ENCODE measurements around the gene GRB14.

DNA sequence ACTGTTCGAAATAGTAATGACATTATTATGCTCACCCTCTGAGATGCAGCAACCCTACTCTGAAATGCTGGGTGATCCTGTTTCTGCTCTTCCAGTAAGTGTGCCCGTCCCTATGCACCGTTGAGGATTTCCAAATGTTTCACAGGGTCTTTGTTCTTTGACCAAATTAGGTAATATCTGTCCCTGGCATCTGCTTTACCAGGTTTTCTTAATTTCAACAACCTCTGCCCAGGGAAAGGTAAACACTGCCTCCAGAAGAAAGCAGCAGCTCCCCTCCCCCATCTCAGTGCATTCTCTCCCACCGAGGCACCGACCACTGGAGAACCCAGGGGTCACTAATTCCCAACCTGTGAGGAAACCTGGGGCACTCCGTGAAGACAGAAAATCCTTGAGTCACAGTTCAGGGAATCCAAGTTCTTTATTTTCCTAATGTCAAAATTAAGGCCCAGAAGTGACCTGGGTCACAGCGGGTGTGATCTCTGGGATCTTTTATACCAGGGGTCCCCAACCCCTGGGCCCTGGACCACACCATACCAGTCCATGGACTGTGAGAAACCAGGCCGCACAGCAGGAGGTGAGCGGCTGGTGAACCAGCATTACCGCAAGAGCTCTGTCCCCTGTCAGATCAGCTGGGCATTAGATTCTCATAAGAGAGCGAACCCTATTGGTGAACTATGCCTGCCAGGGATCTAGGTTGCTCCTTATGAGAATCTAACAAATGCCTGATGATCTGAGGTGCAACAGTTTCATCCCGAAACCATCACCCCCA is 1.2 kb upstream of the GRB14 start:
- TF ChIP-seq TAF1 (IDR thresholded peaks at IDR 0.05; ENCODE audit: borderline replicate concordance, low read depth, low read length), result no peak
- no peak for TF ChIP-seq POLR2A (IDR thresholded peaks at IDR 0.05; ENCODE audit: low read depth, low read length)
- TF ChIP-seq POLR2AphosphoS5 (IDR thresholded peaks at IDR 0.05; ENCODE audit: low read depth, low read length), result no peak

Data from GM12892 (cell line).